ENCODE data around the gene FLACC1.

DNA sequence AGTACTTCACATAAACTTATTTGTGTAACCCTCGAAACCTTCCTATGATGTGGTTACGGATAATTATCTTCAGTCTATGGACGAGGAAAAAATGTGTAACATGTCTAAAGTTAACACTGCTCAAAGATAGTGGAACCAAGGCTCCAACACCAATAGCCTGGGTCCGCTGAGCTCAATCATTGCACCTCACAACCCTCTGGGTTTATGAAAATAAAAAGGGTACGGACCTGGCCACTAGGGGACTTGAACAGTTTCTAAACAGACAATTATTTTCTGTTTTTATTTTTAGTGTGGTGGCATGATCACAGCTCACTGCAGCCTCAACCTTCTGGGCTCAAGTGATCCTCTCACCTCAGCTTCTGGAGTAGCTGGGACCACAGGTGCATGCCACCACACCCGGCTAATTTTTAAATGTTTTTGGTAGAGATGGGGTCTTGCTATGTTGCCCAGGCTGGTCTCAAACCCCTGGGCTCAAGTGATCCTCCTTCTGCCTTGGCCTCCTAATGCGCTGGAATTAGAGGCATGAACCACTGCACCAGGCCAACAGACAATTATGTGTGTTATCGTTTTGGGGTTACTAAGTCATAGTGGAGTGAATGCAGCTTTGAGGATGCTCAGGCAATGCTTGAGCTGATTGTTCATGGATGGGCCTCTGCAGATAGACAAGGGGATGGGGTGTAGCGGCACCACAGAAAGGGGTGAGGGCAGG is 86.7 kb downstream of the FLACC1 start:
- TF ChIP-seq, protein P1, sequence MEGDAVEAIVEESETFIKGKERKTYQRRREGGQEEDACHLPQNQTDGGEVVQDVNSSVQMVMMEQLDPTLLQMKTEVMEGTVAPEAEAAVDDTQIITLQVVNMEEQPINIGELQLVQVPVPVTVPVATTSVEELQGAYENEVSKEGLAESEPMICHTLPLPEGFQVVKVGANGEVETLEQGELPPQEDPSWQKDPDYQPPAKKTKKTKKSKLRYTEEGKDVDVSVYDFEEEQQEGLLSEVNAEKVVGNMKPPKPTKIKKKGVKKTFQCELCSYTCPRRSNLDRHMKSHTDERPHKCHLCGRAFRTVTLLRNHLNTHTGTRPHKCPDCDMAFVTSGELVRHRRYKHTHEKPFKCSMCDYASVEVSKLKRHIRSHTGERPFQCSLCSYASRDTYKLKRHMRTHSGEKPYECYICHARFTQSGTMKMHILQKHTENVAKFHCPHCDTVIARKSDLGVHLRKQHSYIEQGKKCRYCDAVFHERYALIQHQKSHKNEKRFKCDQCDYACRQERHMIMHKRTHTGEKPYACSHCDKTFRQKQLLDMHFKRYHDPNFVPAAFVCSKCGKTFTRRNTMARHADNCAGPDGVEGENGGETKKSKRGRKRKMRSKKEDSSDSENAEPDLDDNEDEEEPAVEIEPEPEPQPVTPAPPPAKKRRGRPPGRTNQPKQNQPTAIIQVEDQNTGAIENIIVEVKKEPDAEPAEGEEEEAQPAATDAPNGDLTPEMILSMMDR (conservative IDR thresholded peaks at IDR 0.05), result no peak
- TF ChIP-seq ZFX (IDR thresholded peaks at IDR 0.05), result no peak
